HG02870 (cell line): Measurements from ENCODE around the gene MGMT.

Experiments used
- ATAC-seq: cut with Tn5 transposase; IDR thresholded peaks from one replicate; pipeline ENCODE4 v1.9.1; 2021; ENCODE audit warnings: mild to moderate bottlenecking, moderate library complexity; ENCODE audit not compliant: unreplicated experiment

MGMT gene

GRCh38 chr10:129785536-129785981 is 318.5 kb downstream of the MGMT start:
- ATAC-seq: no peak

GRCh38 chr10:129786216-129786615 is 319.2 kb downstream of the MGMT start:
- ATAC-seq: no peak

DNA sequence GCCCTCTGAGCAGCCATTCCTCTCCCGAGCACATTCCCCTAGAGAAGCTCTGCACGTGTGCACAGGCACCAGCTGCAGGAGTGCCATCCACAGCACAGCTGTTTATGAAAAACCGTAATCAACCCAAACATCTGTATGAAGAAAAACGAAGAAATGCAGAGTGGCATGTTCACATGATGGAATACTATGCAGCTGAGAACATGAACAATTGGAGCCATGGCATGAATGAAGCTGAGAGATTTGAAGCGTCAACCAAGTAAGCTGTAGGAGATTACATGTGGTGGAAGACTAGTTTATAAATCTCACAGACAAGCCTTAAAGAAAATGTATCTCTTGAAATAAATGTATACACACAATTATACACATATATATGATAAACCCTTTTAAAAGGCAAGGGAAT is 320.5 kb downstream of the MGMT start:
- no peak for ATAC-seq

DNA sequence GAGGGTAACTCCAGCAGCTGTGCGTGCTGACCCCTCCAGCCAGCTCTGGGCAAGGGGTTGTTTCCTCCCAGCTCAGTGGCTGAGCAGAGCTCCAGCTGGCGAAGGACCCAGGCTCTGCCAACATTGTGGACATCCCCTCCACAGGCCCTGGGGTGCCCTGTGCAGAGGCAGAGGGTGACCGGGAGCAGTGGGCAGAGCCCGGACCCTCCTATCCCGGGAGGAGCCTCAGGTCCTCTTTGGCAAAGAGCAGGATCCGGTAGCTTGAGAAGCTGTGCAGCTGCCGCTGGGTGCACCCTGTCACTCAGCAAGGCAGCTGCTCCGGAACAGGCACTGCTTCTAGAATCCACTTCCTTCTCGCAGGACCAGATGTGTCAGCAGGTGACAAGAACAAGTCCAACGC is 321.2 kb downstream of the MGMT start:
- ATAC-seq: no peak

GRCh38 chr10:129790715-129791446 is 323.8 kb downstream of the MGMT start:
- no peak for ATAC-seq

GRCh38 chr10:129792141-129792540 is 325.1 kb downstream of the MGMT start:
- no peak for ATAC-seq

DNA sequence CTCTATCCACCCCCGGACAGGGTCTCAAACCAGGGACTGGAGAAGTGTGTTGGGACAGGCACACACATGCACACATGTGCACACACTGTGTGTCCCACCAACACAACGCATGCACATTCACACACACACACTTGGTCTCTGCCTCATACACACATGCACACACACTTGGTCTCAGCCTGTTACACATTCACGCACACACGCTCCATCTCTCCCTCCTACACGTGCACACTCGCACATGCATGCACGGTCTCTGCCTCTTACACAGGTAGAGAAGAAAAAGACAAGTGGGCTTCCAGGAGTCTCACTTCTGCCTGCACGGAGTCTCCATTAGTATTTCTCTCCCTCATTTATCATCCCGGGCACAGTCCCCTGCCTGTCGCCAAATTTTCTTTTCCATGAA is 325.8 kb downstream of the MGMT start:
- no peak for ATAC-seq

DNA sequence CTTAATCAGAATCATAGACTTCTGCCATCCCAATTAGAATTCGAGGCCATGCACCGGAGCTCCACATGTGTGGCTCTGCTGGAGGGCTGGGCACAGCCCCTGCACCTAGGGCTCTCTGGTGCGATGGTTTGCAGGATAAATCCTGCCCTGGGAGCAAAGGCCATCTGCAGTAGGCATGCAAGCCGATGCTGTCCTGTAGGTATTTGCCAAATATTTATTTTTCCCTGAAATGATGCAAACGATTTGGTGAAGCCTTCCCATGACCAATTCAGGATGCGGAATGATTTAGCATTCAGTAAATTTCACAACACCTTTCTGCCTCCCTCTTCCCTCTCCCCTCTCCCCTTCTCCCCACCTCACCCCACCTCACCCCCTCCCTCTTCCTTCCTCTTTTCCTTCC is 326.4 kb downstream of the MGMT start:
- no peak for ATAC-seq

- ATAC-seq: no peak
Measured at GRCh38 chr10:129793996-129794395, 327.0 kb downstream of the MGMT start.

- ATAC-seq: no peak
Measured at GRCh38 chr10:129796710-129797420, 329.8 kb downstream of the MGMT start.

GRCh38 chr10:129799942-129800341 is 332.9 kb downstream of the MGMT start:
- ATAC-seq: no peak

- no peak for ATAC-seq
Measured at GRCh38 chr10:129800796-129801340, 333.8 kb downstream of the MGMT start.

DNA sequence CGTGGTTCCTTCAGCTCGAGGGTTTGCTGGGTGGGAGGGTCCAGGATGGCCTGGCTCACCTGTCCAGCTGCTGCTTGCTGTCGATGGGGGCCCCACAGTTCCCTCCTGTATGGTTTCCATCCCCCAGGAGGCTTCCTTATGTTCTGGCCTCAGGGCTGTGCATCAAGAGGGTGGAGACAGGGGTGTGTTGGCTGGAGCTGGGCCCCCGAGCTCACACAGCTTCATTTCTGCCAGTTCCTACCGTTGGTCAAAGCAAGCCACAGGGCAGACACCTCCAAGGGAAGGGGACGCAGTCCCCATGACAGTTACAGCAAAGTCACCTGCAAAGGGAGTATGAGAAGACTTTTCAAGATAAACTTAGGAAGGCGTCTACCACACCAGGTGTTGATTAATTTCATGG is 340.2 kb downstream of the MGMT start:
- ATAC-seq: no peak

- ATAC-seq: no peak
Measured at GRCh38 chr10:129808092-129808983, 341.3 kb downstream of the MGMT start.

DNA sequence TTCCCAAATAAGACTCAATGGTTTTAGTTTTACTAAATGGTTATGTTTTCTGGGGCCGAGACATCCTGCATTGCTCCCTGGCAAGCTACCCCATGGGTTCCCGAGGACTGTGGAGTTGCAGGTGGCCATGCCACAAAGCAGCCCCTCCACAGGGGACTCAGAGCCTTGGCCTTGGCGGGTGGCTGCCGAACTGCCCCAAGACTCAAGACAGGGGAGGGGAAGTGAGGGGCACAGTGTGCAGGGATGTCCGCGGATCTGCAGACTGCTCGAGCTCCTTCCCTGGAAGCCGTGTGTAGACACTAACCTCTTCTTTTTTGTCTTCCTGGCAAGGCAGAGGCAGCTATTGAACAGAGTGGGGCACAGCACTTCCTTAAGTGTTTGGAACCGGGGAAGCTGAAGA is 342.4 kb downstream of the MGMT start:
- no peak for ATAC-seq

DNA sequence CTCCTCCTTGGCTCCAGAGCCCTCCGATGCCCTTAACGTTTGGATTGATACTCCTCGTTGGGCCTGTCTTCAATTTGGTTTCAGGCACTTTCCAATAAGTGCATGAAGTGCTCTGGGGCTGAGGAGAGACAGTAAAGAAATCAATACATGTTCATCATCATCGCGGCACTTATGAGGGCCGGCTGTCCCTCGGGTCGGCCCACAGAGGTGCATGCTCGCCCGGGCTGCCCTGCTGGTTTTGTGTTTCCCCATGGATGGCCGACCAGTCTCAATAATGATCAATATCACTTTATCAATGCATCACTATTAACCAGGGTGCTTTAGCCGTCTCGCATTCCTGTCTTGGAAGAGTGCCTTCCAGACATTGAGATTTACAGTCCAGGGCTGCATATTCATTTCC is 342.8 kb downstream of the MGMT start:
- ATAC-seq: no peak

GRCh38 chr10:129811208-129811607 is 344.2 kb downstream of the MGMT start:
- no peak for ATAC-seq

GRCh38 chr10:129812398-129812797 is 345.4 kb downstream of the MGMT start:
- no peak for ATAC-seq

GRCh38 chr10:129814681-129815646 is 347.9 kb downstream of the MGMT start:
- ATAC-seq: no peak
